ENCODE results near the gene EDRF1. TPM values are rescaled to one million over a fixed set of nuclear protein-coding genes. Genes with fewer than 3 reads are reported as not detected.
A peak's percentile ranks its signal among the peaks of the same experiment; 100 is the strongest.

EDRF1 gene
- total RNA-seq, 1 donor from 2014 or later = 34.7 TPM

DNA sequence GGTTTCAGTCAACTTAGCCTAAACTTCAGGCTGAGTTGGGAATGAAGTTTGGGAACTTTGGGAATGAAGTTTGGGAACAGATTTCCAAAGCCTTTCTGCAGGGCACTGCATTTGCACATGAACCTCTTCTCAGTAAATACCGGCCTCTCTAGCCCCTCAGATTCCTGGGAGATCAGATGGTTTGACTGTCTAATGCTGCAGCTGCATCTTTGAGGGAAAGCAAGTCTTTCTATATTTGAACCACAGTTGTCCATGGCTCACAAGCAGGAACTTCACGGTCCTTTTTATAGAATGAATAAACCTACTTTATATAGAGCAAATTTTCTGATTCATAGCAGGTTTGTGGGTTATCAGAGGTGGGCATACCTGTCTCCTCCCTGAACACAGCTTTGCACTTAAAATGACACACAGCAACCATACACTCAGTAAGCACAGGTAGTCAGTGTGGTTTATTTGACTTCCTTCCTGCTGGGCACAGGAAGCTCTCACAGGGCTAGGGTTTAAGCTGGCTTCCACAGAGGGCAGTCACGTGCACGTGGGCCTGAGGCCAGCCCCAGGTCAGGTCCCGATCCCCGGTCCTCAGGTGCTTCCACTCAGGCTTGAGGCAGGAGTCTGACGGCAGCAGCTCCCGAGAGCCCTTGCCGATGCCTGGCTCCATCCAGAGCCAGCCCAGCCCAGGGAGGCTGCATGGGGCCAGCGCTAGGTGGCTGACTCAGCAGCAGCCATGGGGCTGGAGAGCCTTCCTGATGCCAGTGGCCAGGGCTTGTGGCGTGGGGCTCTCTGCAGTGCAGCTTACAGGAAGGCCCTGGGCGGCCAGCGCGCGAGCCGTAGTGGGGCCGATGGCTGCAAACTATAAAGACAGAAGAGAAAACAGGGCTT, 68.9 kb downstream of the EDRF1 start:
- no peak for DNase-seq (ENCODE audit: low spot score)

- DNase-seq (ENCODE audit: low spot score) = no peak
Observed at GRCh38 chr10:125792342-125793300, 73.1 kb downstream of the EDRF1 start.

DNA sequence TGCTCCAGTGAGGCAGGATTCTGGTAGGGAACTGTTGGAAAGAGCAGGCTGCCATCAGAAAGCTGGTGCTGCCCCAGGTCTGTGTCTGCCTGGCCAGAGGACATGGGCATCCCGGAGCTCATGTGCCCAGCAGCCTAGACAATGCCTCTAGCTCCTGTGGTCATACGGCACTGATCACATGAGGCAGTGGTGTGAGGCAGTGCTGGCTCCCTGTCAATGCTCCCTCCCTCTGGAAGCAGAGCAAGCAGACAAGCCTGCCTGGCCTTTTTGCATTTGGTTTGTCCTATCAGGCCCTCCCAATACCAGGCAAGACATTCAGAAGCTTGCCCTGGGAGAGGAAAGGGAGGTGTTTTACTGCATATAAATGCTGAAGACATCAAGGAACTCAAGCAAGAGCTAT, 75.6 kb downstream of the EDRF1 start:
- no peak for DNase-seq (ENCODE audit: low spot score)

DNA sequence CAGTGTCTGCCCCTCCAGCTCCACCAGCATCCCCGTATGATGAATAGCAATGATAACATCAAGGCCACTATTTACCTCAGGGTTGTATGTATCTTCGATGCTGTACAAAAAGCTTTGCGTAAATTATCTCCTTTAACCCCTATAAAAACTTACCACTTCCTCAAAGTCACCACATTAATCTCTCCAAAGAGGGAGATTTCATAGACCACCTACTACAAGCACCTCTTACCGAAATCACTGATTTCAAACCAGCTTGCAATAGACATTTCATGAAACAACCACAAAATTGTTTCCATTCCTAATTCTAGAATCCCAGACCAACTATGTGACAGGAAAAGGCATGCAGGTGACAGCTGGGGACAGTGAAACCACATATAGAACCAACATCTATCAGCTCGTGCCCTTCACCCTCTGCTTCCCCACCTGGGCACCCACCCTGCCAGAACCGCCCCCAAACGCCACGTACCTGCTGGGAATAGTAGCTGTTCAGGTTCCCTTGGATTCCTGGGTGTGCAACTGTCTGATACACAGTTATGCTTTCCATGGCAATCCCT, 76.2 kb downstream of the EDRF1 start:
- no peak for DNase-seq (ENCODE audit: low spot score)

- no peak for DNase-seq (ENCODE audit: low spot score)
Observed at GRCh38 chr10:125797424-125797823, 77.9 kb downstream of the EDRF1 start.

DNA sequence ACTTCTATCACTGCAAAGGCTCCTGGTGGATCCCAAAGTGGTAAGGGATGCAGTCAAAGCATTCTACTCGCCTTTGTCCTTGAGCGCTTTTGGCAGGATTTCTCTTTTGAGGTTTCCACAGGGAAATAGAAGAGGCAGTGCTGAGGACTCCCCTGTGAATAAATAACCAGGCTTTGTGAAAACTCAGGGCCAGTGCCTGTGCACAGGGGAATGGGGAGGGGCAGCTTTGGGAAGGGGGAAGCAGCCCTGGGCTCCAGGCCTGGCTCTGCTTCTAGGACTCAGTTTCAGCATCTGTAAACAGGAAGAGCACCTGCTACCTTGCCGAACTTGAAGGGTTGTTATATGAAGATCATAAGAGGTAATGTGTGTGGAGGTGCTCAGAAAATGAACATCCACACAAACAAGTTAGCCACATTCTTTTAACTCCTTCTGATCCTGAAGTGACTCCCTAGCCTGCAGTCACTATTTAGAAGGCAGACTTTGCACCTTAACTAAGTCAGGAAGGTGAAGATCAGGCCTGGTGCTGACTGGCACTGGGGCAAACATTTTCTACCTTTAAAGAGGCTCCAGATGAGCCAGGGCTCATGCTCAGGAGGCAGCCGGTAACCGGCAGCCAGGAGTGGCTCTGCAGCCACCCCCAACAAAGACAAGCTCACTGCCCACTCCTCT, 78.6 kb downstream of the EDRF1 start:
- DNase-seq (ENCODE audit: low spot score) = no peak

DNA sequence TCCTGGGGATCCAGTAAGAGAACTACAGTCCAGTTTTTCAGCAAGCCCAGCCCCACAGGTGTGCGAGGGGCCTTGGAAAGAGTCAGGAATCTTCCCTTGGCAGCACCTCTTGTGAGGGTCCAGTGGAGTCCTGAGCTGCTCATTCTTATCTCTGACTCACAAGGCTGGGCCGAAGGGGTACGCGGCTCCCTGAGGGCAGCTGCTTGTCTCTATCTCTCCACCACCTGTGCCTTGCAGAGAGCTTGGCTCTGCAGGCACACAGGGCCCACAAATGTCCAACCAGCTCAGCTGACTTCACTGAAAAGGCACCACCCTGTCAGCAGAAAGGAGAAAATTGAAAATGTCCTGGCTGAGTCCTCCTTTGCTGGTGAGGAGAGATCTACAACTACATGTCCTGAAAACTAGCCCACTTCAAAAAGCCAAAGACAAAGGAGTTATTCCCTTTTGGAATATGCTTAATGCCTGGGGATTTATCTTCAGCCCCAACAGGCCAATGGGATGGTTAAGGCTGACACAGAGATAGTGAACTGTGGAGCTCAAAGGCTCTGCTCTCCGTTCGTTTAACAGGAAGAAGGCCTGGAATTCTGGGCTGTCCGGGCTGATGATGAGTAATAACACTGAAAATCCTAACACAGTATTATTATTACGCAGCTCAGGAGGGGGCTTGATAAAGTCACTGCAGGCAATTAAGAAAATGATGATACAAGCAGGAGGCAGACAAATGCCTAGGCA, 80.1 kb downstream of the EDRF1 start:
- peak; percentile 87 for DNase-seq (ENCODE audit: low spot score)

DNA sequence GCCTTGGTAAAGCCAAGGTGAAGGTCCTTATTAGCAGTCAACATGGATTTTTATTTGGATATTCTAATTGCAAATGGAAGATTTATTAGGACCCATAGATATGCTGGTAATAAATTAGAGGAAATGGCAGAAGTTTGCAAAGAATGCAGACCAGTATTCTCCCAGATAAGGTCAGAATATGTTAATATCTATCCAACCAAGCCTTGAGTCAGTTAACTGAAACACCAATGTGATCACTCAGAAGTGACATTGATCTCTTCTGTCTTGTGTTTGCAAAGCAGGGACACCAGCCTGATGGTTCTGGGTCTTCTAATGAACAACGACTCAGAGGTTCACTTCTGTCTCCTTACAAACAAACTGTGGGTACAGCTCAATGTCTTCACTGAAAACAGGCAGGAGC, 82.1 kb downstream of the EDRF1 start:
- DNase-seq (ENCODE audit: low spot score) = no peak

- DNase-seq (ENCODE audit: low spot score) = no peak
Observed at GRCh38 chr10:125802131-125802530, 82.6 kb downstream of the EDRF1 start.

DNA sequence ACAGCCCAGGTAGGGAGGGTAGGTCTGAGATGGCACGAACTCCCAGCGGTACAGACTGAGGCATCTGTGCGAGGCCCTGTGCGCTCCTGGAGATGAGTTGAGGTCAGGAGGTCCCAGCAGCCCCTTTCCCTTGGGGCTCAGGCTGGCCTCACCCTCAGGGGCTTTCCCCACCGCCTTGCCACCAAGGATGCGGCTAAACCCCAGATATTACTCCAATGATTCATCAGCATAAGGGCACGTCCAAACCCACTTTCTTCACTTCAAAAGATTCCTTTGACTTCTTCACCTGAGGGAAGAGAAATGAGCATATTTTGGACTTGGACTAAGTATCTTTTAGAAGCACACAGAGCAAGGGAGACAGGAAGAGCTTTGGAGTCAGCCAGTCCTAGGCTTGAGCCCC, 83.2 kb downstream of the EDRF1 start:
- DNase-seq (ENCODE audit: low spot score) = no peak

DNA sequence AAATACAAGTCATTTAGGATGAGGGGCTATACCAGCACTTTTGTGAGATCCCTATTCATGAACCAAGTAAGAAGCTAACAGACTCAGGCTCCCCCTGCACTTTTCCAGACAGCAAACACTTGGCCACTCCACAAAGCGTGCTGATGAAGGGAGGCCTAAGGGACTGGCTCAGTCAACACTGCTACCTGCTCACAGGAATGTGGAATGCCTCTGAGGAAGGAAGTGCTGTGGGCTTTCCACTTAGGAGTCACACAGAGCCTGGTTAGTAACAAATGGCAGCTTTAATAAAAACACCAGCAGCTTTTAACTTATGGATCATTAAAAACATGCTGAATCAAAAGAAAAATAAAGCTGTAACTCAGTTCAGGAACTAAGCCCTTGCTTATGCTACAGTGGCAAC, 88.5 kb downstream of the EDRF1 start:
- no peak for DNase-seq (ENCODE audit: low spot score)

DNA sequence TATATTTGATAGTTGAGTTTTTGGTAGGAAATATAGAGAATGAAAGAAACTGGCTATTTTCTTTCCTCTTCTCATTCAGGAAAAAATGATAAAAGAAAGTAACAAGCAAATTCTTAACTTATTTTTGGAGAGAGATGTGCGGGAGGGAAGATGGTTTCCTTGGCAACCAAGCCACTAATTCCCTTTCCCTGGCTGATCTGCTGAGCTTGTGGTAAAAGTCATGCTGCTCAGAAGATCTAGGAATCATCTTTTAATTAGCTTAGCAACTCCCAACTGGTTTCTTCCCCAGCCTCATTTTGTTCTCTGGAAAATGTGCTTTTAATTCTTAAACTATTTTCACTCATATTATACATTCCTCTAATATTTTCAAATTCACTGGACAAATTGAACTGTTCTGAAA, 91.7 kb downstream of the EDRF1 start:
- peak; percentile 3 for DNase-seq (ENCODE audit: low spot score)

GRCh38 chr10:125812128-125812750, 92.7 kb downstream of the EDRF1 start:
- peak; percentile 4 for DNase-seq (ENCODE audit: low spot score)

Other genes with a start within 250 kb of the EDRF1 start
- gene TEX36, start 36.5 kb upstream of the EDRF1 start, total RNA-seq (ENCODE audit: insufficient read depth, low replicate concordance) = not detected
- gene MMP21, start 56.1 kb downstream of the EDRF1 start, total RNA-seq (ENCODE audit: insufficient read depth, low replicate concordance) = not detected
- gene UROS, start 103.5 kb downstream of the EDRF1 start, total RNA-seq (ENCODE audit: insufficient read depth, low replicate concordance) = 72.7 TPM
- 52.5 TPM for gene BCCIP, start 103.8 kb downstream of the EDRF1 start, total RNA-seq (ENCODE audit: insufficient read depth, low replicate concordance)
- gene DHX32, start 161.6 kb downstream of the EDRF1 start, total RNA-seq (ENCODE audit: insufficient read depth, low replicate concordance) = 40.4 TPM
- gene FANK1, start 176.9 kb downstream of the EDRF1 start, total RNA-seq (ENCODE audit: insufficient read depth, low replicate concordance) = 4.3 TPM

Measured in umbilical cord (tissue), 2 donors.